NCI-H2196 treated with DMSO at 0.1 percent for 48 hours (cell line): ENCODE measurements around the gene SORCS3.

Experiments
- DNase-seq: peaks from one replicate; lab custom pipeline; 2025; ENCODE audit not compliant: unreplicated experiment; lab: John Stamatoyannopoulos, UW

Gene SORCS3

DNA sequence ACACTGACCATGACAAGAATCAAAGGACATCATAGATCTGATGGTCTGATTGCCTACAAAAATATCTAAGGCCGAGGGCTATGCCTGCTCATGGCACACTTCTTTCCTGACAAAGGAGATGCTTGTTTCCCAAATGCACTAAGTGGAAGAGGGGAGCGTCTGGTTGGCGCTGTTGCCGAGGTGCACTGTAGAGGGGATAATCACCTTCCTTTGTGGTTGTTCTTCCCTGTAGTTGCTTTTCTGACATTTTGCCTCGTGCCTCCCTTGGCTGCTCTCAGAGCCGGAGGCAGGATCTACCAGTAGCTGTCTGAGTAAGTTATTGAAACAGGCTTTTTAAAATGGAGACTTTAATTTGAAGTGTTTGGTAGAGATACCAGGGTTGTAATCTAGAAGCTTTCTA, 352.0 kb downstream of the SORCS3 start:
- no peak for DNase-seq

DNA sequence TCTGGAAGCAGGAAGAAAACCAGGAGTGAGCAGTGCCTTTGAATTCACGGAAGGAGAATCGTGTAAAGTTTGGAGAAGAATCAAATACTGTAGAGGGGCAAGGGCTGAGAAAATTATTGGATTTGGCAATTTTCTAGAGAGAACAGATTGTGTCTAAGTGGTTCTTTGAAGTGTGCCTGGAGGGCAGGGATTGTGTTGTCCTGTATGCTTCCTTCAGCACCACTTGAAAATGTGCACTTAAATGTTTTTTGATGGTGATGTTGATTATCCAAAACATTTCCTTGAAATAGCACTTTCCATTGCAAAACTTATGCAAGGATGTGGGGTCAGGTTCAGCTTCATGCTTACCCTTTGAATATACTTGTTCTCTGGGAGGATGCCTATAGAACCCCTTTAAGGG, 360.2 kb downstream of the SORCS3 start:
- DNase-seq: no peak

DNA sequence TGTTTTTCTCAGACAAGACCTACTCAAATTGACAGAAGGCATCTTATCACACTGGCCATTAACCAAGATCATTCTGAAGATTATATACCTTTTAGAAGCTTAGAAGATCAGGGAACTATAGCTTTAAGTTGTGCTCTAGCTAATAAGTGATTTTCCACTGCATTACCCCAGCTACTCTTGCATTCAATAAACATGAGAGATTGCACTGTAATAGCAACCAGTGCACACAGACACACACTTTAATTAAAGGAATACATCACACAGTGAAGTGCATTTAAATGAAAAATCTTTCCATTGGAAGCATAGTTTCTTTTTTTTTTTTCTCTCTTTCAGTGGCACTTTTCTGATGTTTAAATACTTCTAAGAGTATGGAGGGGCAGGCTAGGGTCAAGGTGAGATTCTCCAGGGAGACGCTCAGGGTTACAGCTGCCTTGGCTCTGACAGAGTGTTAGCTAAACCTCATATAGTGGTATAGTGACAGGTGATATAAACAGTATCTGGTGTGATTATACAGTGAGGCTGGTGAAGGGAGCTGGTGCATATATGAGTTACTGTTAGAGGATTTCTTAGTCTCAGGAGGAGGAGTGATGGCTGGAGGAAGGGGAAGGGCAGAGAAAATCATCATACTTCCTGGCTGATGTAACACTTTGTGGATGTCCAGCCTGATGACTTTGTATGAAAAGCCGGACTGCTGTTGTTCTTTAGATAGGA, 369.5 kb downstream of the SORCS3 start:
- DNase-seq: no peak

DNA sequence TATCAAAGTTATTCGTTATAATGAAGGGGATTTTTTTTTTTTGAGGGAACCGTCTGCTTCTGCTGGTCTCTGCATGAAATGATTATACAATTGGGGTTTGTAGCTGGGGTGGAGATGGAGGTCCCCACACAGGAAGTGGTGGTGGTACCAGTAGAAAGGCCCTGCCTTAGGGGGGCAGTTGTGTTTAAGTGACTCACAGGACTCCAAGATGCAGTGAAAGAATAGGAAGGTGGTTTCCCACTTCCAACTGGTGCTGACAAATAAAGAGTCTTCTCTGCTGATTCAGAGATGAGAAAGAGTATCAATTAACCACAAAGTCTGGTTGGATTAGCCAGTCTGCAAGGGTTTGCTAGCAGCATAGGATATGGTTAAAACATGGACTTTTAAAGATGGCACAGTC, 376.0 kb downstream of the SORCS3 start:
- no peak for DNase-seq

DNA sequence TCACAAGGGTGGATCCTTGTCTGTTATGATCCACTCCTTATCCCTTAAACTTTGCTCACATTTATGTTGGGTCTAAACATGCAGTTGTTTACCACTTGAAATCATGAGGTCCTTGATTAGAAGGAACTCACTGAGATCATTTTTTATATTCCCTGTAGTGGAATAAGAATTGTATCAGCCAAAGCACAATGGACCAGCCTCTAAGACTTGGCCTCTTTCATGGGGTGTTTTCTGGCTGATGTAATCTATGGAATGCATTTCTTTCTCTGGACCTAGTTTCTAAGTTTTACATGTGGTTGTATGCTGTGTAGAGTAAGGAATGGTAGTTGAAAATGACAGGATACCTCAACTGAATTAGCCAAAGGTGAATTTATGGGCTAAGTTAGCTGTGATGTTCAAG, 376.6 kb downstream of the SORCS3 start:
- DNase-seq: no peak

DNA sequence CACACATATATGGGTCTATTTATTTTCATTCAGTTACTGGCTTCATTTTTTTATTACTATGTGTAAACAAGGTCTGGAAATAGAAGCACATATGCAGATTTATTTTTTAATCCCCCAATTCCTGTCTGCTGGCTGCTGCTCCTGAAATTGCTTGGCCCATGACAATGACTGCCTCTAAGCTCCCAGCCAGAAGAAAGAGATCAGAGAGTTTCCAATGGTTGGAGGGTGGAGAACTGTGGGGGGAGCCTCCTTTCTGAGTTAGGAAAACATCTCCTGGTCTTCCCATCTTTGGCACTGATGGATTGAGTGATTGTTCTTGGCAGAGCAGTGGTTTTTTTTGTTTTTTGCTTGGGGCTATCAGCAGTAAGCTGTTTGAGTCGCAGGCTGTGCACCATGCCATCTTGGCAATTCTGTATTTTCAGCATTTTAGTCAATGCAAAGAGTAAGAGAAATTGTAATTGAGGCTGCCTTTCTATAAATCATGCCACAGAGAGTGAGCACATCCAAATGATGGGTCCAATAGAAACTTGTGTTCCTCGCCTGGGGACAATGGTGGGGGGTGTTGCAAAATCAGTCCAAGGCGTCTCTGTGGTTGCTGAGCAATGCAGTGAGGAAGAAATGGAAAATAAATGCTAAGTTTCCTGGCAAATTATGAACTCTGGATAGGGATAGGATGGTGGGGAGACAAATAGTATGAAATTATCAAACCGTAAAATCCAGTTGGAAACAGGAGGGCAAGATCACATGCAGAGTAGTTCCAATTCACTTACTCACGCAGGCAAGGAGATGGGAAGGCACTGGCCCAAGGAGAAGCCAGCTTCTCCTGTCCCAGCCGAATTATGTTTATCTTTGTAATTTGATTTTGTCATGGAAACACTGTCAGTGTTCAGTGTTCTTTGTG, 382.4 kb downstream of the SORCS3 start:
- no peak for DNase-seq

DNA sequence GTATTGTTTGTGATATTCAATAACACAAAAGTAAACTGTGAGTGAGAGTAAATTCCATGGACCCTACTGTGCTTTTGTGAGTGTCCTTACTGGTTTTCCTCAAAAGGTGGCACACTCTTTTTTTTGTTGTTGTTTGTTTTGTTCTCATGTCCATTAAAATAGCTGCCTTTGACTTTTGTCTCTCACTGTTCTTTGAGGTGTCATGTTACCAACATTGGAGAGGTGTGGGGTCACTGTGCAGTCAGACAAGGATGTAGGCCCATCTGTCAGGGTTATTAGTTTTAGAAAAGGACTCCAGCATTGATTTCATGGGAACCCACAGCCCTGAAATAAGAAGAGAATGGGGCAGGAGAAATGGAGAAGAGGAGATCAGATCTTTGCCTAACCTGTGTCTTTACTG, 383.1 kb downstream of the SORCS3 start:
- no peak for DNase-seq

DNA sequence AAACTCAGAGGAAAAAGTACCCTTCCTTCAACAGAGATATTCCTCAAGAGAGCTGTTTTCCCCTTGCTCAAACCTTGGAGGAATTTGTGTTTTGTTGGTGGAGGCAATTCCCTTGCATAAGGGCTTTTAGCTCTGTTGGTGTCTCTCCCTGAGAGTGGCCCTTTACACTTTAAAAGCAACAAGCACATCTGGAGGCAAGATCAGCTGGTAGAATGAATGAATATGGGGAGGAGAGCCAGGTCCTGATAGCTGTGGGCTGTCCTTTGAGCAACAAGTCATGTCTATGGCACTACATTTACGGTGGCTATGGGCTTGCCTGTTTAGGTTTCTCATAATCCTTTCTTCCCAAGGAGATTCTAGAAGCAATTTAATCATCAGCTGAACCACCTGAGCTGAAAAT, 384.0 kb downstream of the SORCS3 start:
- no peak for DNase-seq

DNA sequence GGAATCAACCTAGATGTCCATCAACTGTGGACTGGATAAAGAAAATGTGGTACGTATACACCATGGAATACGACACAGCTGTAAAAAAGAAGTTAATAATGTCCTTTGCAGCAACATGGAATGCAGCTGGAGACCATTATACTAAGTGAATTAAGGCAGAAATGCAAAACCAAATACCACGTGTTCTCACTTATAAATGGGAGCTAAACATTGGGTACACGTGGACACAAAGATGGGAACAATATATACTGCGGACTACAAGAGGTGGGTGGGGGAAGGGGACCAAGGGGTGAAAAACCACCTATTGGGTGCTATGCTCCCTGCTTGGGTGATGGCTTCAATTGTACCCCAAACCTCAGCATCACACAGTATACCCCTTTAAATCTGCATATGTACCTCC, 385.5 kb downstream of the SORCS3 start:
- no peak for DNase-seq

DNA sequence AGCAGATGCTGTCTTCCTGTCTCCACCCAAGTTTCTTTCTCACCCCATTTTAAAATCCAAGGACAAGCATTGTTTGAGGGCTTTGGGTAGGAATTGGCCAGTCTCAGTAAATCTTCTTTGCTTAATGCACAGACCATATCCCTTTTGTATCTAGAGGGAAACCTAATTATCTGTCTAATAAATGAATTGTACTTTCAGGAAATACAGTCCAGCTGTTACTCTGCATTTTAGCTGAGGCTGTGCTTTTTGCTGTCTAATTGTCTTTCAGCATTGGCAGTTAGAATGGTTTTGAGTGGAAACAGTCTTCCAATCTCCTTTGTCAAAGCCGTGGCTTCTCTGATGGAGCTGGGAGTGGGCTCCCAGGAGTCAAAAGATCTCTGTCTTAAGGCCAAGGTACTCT, 388.2 kb downstream of the SORCS3 start:
- DNase-seq: no peak

DNA sequence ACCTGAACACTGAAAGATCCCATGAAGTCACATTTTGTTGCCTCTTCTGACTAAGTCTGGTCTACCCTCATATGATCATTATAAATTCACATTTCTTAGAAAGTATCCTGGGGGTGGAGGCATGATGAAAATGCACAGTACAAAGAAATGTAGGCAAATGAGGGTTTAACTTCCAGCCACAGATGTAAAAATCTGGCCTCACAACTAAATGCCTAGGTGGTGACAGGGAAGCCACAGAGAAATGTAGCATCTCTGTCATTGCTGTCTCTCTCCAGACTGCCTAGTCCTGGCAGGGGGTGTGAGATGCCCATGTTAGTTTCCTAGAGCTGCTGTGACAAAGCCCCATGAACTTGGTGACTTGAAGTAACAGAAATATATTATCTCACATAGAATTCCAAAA, 395.9 kb downstream of the SORCS3 start:
- DNase-seq: no peak

DNA sequence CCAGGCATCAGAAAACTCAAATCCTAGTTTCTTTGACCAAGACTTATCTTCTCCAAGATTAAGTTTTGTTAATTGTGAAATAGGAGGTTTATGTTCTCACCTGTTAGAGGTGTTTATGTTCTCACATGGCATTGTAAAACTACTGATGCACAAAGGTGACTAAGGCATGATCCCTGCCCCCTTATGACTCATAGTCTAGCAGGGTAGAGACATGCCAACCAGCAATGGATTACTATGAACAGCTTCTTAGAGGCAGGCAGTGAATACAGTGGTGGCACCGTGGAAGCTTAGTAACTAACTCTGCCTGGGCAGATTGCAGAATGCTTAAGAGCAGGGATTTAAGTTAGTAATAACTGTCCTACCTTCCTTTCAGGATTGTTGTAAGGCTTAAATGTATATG, 400.9 kb downstream of the SORCS3 start:
- no peak for DNase-seq

DNA sequence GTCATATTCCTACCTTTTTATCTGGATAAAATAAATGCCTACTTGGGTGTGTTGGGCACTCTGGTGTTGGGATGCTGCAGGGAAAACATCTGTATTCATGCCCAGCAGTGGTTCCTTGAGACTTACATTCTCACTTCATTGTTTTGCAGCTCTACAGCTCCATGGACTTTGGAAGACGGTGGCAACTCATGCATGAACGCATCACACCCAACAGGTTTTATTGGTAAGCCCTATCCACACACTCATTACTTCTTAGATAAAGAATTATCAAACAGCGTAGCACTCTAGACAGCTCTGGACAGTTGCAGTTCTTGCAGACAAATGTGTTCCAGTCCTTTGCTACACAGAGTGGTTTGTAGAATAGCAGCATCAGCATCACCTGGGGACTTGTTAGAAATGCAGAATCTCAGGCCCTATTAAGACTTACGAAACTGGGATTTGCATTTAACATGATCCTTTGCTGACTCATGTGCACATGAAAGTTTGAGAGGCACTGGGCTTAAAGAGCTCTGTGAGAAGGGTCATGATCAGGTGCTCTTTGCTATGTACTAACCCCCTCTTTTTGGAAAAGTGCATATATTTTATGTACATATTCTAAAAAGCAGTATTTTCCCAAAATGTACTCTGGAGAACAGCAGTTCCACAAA, 401.9 kb downstream of the SORCS3 start:
- no peak for DNase-seq

DNA sequence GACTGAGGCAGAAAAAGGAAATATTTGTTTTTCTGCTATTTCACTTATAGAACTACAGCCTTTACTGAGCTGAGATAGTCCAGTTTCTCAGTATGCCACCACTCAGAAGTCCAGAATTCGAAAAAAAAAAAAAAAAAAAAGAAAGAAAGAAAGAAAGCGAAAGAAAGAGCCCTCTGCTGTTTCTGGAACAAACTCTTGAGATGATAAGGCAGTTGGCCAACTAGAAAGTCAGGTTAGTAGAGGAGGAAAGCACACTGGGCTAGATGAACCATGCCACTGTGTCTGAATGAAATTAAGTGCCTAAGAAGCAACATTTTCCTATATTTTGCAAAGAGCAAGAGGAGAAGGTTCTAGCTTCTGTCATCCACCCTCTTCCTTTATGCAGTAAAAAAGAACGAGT, 403.8 kb downstream of the SORCS3 start:
- no peak for DNase-seq

DNA sequence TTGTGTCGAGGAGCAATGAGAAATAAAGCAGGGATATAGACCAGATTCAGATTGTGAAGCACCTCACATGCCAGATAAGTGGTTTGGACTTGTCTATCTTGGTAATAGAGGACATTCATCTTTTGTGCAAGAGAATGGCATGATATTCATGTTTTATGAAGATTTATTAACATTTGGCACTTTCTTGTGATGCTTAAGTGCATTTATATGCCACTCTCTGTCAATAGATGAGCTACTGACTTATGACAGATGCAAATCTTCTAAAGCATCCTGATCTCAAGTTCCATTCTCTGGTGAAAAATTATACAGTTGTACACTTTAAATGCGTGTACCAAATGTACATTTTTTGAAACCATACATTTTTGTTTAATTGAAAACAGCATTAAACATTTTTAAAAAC, 415.3 kb downstream of the SORCS3 start:
- no peak for DNase-seq

DNA sequence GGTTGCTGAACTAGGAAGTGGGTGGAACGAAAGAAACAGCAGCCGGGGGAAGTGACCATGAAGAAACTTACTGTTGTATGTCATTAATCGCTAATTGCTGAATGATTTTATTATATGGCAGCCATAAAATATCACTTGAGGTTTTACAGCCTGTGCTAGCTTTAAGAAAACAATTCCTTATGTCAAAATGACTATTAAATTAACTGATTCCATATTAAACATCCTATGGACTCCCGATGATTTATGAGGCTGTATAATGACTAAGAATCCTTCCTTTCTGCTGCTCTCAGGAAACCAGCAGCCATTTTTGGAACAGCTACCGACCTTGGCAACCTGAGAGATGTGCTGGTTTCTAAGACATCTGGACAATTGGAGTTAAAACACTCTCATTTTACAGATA, 421.9 kb downstream of the SORCS3 start:
- DNase-seq: no peak

DNA sequence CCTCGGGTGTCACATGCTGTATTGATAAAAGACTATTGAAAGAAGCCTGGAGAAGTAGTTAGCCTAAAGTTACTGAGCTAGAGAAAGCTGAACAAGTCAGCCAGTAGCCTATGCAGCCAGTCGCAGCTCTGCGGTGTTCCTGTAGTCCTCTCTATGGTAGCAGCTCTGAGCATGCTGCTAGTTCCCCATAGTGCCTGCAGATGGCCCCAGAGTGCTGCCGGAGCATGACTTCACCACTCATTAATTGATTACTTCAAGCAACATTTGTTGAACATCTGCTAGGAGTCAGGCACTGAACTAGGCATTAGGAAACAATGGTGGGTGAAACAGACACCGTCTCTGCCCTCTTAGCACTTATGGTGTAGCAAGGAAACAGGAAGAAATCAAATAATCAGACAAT, 422.7 kb downstream of the SORCS3 start:
- DNase-seq: no peak

DNA sequence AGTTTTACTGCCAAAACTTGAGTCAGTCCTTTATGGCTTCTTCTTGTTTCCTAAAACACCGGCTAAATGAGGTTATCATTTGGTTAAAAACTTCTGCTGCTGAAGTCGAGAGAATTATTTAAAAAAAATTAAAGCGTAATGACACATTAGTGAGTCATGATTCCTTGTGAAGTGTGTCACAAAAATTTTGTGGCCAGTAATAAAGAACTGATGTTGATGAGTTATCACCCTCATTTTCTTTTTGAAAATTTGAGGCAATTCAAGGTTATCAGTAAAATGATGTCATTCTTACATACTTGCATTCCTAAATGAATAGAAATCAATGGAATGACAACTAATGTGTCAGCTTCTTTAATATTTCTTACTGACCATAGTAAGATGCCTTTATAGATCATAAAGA, 427.4 kb downstream of the SORCS3 start:
- DNase-seq: no peak

DNA sequence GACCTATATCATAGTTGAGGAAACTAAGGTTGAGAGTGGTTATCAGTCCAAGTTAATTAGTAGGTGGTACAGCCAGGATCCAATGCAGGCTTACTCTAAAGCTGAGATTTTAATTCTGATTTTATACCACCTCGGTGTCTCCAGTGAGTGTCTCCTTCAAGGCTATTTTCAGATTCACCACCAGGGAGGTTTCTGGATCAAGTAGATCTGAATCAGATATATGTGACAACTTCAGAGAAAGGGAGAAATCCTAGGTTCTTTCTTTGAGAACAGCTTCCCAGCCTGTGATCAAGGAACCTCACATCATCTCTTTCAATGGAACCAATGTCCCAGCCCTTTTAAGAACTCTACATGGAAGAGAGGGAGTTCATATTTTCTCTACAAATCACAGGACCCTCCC, 429.2 kb downstream of the SORCS3 start:
- no peak for DNase-seq

DNA sequence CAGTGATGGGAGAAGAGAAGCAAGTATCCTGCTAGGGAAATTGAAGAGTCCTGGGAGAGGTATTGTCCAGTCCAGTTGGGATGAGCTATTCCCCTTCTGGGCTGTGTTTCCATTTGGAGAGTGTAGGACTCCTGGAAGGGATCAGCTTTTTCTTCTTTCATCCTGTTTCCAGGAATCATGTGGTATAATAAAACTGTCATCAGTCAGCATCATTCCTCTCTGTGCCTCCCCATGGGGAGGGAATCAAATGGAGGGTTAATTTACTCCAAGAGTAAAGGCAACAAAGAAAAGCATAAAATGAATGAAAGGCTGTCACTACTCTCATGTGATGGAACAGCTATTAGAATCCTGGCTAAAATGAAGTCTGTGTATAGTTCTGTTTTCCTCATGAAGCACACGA, 429.9 kb downstream of the SORCS3 start:
- DNase-seq: no peak

DNA sequence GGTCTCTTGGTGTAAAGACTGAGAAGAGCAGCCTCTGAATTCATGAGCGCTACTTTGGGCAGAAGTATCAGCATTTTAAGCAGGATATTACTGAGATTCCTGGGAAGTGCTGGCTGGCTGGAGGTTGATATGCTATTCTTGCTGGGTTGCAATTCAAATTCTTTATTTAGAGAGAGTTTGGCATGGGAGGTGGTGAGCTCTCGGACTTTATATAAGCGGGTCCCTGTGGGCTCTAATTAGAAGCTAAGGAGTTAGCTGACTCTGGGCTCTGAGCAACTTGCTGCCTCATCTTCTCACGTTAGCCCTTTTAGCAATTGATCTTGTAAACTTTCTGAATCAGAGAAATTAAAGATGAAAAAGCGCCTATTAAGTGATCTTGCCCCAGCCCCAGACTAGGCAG, 430.9 kb downstream of the SORCS3 start:
- no peak for DNase-seq

DNA sequence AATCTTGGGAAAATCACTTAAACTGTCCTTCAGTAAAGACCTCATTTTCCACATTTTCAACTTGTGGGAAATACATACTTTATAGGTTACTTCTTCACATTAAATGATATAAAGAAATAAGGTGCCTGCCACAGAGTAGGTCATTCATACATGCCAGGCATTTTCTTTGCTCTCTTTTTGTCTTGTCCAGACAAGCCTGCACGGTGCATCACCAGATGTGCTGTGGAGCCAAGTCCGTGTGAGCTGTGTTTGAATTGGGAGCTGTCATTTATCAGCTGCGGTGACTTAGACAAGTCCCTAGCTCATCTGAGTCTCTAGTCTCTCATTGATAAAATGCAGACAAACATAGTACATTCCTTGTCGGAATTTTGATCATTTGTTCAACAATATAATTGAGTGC, 432.9 kb downstream of the SORCS3 start:
- DNase-seq: no peak
